HCT116 (cell line): ENCODE data around the gene OR1E2.

Experiments
- POLR2A ChIP-seq: IDR thresholded peaks from 2 replicates; pipeline ENCODE4 v1.7.0; 2011; ENCODE audit warnings: borderline replicate concordance; ENCODE audit not compliant: insufficient read depth, insufficient read length; ENCODE audit errors: extremely low read depth
- RAD21 ChIP-seq: IDR thresholded peaks from 2 replicates; pipeline ENCODE4 v1.6.1; 2012; ENCODE audit warnings: low read depth, mild to moderate bottlenecking
- TF ChIP-seq, protein P1 (sequence below): IDR thresholded peaks from 2 replicates; pipeline ENCODE4 v1.6.1; 2011; ENCODE audit warnings: mild to moderate bottlenecking, low read length, moderate library complexity; ENCODE audit not compliant: insufficient replicate concordance; ENCODE audit errors: extremely low read depth
- TF ChIP-seq, protein P2 (sequence below), 3 experiments: fragments of 200-600 bp in 1 of 3; sonication (generic) in 1 of 3; IDR thresholded peaks in 2 of 3; conservative IDR thresholded peaks in 1 of 3; 2 replicates each; pipeline ENCODE4 v1.5.1; 2012 to 2017; ENCODE audit warnings: low read depth in 2 of 3, low read length in 2 of 3, antibody characterized with exemption in 1 of 3, borderline replicate concordance in 1 of 3, control low read depth in 1 of 3, mild to moderate bottlenecking in 1 of 3, mixed read lengths in 1 of 3, mixed run types in 1 of 3, moderate library complexity in 1 of 3; ENCODE audit not compliant: insufficient read depth in 1 of 3
- TF ChIP-seq, protein P3 (sequence below): IDR thresholded peaks from 2 replicates; pipeline ENCODE4 v1.6.1; 2012; ENCODE audit warnings: low read depth

DNA sequence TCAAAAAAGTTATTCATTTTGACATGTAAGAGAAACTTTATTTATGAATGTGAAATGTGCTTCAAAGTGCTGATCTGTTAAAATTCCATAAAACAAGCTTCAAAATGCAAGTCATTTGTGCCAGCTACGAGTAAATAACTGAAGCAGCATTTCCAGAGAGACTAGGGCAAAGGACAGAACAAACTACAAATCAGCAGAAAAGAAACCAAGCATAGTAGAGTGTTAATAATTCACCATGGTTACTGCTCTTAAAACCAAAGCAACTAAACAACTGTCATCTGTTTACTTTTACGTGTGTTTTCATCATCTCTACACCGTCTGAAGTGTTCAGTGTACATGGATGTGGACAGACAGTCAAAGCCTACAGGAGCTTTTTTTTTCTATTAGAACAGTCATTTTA, 40.6 kb upstream of the OR1E2 start:
- TF ChIP-seq RAD21 (no peak), POLR2A (no peak)
- TF ChIP-seq, protein P1, sequence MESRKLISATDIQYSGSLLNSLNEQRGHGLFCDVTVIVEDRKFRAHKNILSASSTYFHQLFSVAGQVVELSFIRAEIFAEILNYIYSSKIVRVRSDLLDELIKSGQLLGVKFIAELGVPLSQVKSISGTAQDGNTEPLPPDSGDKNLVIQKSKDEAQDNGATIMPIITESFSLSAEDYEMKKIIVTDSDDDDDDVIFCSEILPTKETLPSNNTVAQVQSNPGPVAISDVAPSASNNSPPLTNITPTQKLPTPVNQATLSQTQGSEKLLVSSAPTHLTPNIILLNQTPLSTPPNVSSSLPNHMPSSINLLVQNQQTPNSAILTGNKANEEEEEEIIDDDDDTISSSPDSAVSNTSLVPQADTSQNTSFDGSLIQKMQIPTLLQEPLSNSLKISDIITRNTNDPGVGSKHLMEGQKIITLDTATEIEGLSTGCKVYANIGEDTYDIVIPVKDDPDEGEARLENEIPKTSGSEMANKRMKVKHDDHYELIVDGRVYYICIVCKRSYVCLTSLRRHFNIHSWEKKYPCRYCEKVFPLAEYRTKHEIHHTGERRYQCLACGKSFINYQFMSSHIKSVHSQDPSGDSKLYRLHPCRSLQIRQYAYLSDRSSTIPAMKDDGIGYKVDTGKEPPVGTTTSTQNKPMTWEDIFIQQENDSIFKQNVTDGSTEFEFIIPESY, result no peak
- TF ChIP-seq, protein P2, sequence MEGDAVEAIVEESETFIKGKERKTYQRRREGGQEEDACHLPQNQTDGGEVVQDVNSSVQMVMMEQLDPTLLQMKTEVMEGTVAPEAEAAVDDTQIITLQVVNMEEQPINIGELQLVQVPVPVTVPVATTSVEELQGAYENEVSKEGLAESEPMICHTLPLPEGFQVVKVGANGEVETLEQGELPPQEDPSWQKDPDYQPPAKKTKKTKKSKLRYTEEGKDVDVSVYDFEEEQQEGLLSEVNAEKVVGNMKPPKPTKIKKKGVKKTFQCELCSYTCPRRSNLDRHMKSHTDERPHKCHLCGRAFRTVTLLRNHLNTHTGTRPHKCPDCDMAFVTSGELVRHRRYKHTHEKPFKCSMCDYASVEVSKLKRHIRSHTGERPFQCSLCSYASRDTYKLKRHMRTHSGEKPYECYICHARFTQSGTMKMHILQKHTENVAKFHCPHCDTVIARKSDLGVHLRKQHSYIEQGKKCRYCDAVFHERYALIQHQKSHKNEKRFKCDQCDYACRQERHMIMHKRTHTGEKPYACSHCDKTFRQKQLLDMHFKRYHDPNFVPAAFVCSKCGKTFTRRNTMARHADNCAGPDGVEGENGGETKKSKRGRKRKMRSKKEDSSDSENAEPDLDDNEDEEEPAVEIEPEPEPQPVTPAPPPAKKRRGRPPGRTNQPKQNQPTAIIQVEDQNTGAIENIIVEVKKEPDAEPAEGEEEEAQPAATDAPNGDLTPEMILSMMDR (IDR thresholded peaks at IDR 0.05 in 2 of 3, conservative IDR thresholded peaks at IDR 0.05 in 1 of 3; ENCODE audit: borderline replicate concordance in 1 of 3, insufficient read depth in 1 of 3, low read depth in 2 of 3, low read length in 2 of 3), result no peak
- TF ChIP-seq, protein P3, sequence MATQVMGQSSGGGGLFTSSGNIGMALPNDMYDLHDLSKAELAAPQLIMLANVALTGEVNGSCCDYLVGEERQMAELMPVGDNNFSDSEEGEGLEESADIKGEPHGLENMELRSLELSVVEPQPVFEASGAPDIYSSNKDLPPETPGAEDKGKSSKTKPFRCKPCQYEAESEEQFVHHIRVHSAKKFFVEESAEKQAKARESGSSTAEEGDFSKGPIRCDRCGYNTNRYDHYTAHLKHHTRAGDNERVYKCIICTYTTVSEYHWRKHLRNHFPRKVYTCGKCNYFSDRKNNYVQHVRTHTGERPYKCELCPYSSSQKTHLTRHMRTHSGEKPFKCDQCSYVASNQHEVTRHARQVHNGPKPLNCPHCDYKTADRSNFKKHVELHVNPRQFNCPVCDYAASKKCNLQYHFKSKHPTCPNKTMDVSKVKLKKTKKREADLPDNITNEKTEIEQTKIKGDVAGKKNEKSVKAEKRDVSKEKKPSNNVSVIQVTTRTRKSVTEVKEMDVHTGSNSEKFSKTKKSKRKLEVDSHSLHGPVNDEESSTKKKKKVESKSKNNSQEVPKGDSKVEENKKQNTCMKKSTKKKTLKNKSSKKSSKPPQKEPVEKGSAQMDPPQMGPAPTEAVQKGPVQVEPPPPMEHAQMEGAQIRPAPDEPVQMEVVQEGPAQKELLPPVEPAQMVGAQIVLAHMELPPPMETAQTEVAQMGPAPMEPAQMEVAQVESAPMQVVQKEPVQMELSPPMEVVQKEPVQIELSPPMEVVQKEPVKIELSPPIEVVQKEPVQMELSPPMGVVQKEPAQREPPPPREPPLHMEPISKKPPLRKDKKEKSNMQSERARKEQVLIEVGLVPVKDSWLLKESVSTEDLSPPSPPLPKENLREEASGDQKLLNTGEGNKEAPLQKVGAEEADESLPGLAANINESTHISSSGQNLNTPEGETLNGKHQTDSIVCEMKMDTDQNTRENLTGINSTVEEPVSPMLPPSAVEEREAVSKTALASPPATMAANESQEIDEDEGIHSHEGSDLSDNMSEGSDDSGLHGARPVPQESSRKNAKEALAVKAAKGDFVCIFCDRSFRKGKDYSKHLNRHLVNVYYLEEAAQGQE, result no peak
